ENCODE measurements around the gene RFWD3. TPM values are rescaled to one million over a fixed set of nuclear protein-coding genes. Genes with fewer than 3 reads are reported as not detected.

The RFWD3 gene
- total and polyA plus RNA-seq, 2 of the 13 experiments (the other 11 are each of a cell fraction or from before 2014, with no cell fraction given) = 23.4 to 62.6 TPM

- peak; percentile 82; the same call in 1 of the 2 replicates for TF ChIP-seq NRL (CRISPR knock-in tag; IDR thresholded peaks at IDR 0.05; ENCODE audit: borderline replicate concordance)
- no peak for TF ChIP-seq ZNF615 (CRISPR knock-in tag; IDR thresholded peaks at IDR 0.05; ENCODE audit: borderline replicate concordance)
- no peak; the same call in 1 of the 2 replicates for TF ChIP-seq ZNF616 (CRISPR knock-in tag; IDR thresholded peaks at IDR 0.05; ENCODE audit: low read depth)
- peak; percentile 94; the same call in 1 of the 2 replicates for TF ChIP-seq SNAI1 (CRISPR knock-in tag; IDR thresholded peaks at IDR 0.05; ENCODE audit: borderline replicate concordance)
- no peak for TF ChIP-seq HMGXB3 (CRISPR knock-in tag; IDR thresholded peaks at IDR 0.05; ENCODE audit: borderline replicate concordance)
- TF ChIP-seq E2F1 (CRISPR knock-in tag; IDR thresholded peaks at IDR 0.05) = peak; percentile 55; the same call in 1 of the 2 replicates
- no peak for TF ChIP-seq KLF13 (CRISPR knock-in tag; IDR thresholded peaks at IDR 0.05)
- TF ChIP-seq MATR3 (CRISPR knock-in tag; IDR thresholded peaks at IDR 0.05) = no peak
- no peak for TF ChIP-seq ZNF530 (CRISPR knock-in tag; IDR thresholded peaks at IDR 0.05; ENCODE audit: low read depth)
- TF ChIP-seq MIER2 (CRISPR knock-in tag; IDR thresholded peaks at IDR 0.05) = no peak; the same call in none of the 2 replicates
- TF ChIP-seq RERE (CRISPR knock-in tag; IDR thresholded peaks at IDR 0.05; ENCODE audit: low read depth) = peak; percentile 43; the same call in 1 of the 2 replicates
- TF ChIP-seq LCORL (IDR thresholded peaks at IDR 0.05) = no peak
- TF ChIP-seq LCORL (CRISPR knock-in tag; IDR thresholded peaks at IDR 0.05) = peak; percentile 51; the same call in 1 of the 2 replicates
- peak; percentile 52; the same call in 1 of the 2 replicates for TF ChIP-seq ZFP37 (CRISPR knock-in tag; IDR thresholded peaks at IDR 0.05; ENCODE audit: borderline replicate concordance)
- TF ChIP-seq ZNF232 (CRISPR knock-in tag; IDR thresholded peaks at IDR 0.05; ENCODE audit: borderline replicate concordance) = peak; percentile 92; the same call in 1 of the 2 replicates
- TF ChIP-seq ZNF230 (CRISPR knock-in tag; IDR thresholded peaks at IDR 0.05) = peak; percentile 88
- TF ChIP-seq MED13 (CRISPR knock-in tag; IDR thresholded peaks at IDR 0.05) = peak; percentile 79; the same call in 1 of the 2 replicates
- no peak for TF ChIP-seq PCBP1 (IDR thresholded peaks at IDR 0.05; ENCODE audit: borderline replicate concordance, low read depth, low read length)
Measured at GRCh38 chr16:74606521-74607309, 60.0 kb downstream of the RFWD3 start, which contains the start of gene GLG1 (continued).

Data from HepG2 (cell line).